ENCODE results near the gene SEMA4A.

The SEMA4A gene

DNA sequence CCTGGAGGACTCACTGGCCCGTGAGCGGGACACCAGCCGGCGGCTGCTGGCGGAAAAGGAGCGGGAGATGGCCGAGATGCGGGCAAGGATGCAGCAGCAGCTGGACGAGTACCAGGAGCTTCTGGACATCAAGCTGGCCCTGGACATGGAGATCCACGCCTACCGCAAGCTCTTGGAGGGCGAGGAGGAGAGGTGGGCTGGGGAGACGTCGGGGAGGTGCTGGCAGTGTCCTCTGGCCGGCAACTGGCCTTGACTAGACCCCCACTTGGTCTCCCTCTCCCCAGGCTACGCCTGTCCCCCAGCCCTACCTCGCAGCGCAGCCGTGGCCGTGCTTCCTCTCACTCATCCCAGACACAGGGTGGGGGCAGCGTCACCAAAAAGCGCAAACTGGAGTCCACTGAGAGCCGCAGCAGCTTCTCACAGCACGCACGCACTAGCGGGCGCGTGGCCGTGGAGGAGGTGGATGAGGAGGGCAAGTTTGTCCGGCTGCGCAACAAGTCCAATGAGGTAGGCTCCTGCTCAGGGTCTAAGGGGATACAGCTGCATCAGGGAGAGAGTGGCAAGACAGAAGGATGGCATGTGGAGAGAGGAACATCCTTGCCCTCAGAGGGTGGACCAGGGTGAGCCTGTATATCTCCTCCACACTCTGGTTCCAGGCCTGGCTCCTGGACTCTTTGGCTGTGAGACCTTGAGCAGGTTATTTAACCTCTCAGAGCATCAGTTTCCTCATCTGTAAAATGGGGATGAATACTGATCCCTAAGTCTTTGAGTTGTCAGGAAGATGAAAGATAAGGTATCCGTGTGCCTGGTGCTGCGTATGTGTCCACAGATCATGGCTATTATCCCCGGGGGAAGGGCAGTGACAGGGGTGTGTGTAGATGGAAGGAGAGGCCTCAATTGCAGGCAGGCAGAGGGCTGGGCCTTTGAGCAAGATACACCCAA lies 17.2 kb upstream of the SEMA4A start:
- TF ChIP-seq CTCF (conservative IDR thresholded peaks at IDR 0.05), result no peak
- H3K27ac ChIP-seq, result no peak overlapping the region

- no peak overlapping the region for H3K27ac ChIP-seq
- 0 out of 2 replicates have a peak, but pooled peaks have one; percentile 14 for TF ChIP-seq CTCF (conservative IDR thresholded peaks at IDR 0.05)
These were observed 16.4 kb upstream of the SEMA4A start for GRCh38 chr1:156136970-156137483.

GRCh38 chr1:156138458-156138867 lies 14.9 kb upstream of the SEMA4A start:
- no peak for TF ChIP-seq CTCF (conservative IDR thresholded peaks at IDR 0.05)
- H3K27ac ChIP-seq, result no peak overlapping the region

DNA sequence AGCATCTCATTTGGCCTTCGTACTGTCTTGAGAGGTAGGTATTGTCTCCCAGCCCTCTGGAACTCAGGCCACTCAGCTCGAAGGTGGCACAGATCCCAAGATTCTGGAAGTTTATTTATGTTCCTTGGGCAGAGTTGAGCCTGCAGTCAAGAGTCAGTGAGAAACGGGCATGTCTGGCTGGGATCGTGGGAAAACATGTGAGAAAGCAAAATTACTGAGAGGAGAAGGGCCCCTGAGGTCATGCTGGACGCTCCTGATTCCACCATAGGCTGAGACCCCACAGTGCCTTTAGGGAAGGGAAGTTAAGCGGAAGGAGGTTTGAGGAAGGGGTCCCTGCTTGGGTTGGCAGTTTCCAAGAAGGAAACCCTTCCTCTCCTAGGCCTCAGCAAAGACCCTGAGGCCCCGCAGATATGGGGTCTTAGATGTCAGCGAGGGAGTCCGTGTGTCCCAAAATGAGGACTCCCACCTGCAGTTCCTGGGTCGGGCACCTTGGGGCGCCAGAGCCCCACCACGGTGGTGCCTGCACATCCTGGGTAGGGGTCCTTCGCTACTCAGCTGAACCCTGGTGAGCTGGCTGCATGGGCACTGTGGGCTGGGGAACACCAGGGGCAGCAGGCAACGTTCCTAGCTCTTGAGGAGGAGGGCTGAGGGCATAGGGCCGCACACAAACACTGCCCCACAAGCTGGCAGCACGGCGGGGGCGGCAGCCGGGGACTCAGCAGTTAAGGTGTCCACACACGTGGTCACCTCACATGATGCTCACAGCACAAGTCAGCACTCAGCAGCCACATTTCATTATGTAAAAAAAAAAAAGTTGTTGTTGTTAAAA lies 12.3 kb upstream of the SEMA4A start:
- peak; percentile 49 for TF ChIP-seq CTCF (conservative IDR thresholded peaks at IDR 0.05)
- no peak overlapping the region for H3K27ac ChIP-seq

DNA sequence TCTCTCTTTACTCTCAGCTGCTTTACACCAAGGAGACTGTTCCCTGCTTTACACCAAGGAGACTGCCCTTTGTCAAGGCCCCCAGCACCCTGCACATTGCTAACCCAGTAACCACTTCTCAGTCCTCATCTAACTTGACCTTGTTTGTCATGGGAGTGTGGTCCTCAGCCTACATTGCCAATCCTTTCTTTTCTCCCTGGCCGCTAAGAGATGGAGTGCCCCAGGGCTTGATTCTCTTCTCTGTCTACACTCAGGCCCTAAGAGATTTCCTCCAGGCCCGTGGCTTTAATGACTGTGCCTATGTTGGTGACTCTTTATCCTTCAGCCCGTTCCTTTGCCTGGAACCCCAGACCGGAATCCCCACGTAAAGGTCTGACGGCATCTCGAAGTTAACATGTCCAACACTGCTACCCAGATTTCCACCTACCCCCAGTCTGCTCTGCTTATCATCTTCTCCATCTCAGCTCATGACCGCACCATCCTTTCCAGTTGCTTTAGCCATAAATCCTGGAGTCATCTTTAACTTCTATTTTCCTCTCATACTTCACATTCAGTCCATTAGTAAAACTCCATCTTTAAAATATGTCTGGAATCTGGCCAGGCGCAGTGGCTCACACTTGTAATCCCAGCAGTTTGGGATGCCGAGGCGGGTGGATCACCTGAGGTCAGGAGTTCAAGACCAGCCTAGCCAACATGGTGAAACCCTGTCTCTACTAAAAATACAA lies 9.5 kb upstream of the SEMA4A start:
- no peak overlapping the region for H3K27ac ChIP-seq
- TF ChIP-seq CTCF (conservative IDR thresholded peaks at IDR 0.05), result no peak

DNA sequence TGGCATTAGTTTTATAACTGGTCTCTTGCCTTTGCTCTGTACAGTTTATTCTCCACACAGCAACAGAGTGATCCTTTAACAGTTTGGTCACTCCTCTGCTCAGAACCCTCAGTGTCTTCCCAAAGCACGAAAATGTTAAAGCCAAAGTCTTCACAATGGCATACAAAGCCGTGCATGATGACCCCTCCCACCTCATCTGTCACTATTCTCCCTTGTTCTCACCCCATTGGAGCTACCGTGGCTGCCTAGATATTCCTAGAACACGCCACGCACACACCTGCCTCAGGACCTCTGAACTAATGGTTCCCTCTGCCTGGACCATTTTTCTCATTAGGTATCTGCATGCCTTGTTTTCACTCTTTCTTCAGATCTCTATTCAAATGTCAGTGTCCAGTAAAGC lies 8.6 kb upstream of the SEMA4A start:
- no peak for TF ChIP-seq CTCF (conservative IDR thresholded peaks at IDR 0.05)

More for the DNA sequence above, 8.6 kb upstream of the SEMA4A start:
- H3K27ac ChIP-seq, result no peak overlapping the region
